ENCODE results near the gene ACSM3.
"Not testable (repeated sequence)": the region's sequence is repeated elsewhere in the genome, so short reads cannot be mapped to it uniquely, and the experiment has no call there.

ACSM3 gene

GRCh38 chr16:20755799-20756198, 8.0 kb upstream of the ACSM3 start:
- not testable (repeated sequence) for DNase-seq (ENCODE audit: low read depth in 4 of 4, low spot score in 1 of 4)

- no peak for DNase-seq (ENCODE audit: low read depth in 4 of 4, low spot score in 1 of 4)
Observed at GRCh38 chr16:20760346-20760745, 3.5 kb upstream of the ACSM3 start.

- DNase-seq (ENCODE audit: low read depth in 4 of 4, low spot score in 1 of 4) = no peak
Observed at GRCh38 chr16:20761175-20761574, 2.6 kb upstream of the ACSM3 start.

- no peak for DNase-seq (ENCODE audit: low read depth in 4 of 4, low spot score in 1 of 4)
Observed at GRCh38 chr16:20762404-20763123, 1.2 kb upstream of the ACSM3 start.

- DNase-seq (ENCODE audit: low read depth in 4 of 4, low spot score in 1 of 4) = not testable (repeated sequence)
Observed at GRCh38 chr16:20764448-20764847, 634 bp downstream of the ACSM3 start.

GRCh38 chr16:20765732-20766131, 1.9 kb downstream of the ACSM3 start:
- no peak for DNase-seq (ENCODE audit: low read depth in 4 of 4, low spot score in 1 of 4)

- DNase-seq (ENCODE audit: low read depth in 4 of 4, low spot score in 1 of 4) = no peak
Observed at GRCh38 chr16:20766294-20766693, 2.5 kb downstream of the ACSM3 start.

GRCh38 chr16:20767577-20767976, 3.8 kb downstream of the ACSM3 start:
- no peak for DNase-seq (ENCODE audit: low read depth in 4 of 4, low spot score in 1 of 4)

GRCh38 chr16:20768121-20768520, 4.3 kb downstream of the ACSM3 start:
- DNase-seq (ENCODE audit: low read depth in 4 of 4, low spot score in 1 of 4) = no peak

GRCh38 chr16:20768818-20769217, 5.0 kb downstream of the ACSM3 start:
- no peak for DNase-seq (ENCODE audit: low read depth in 4 of 4, low spot score in 1 of 4)

GRCh38 chr16:20773679-20774078, 9.9 kb downstream of the ACSM3 start:
- DNase-seq (ENCODE audit: low read depth in 4 of 4, low spot score in 1 of 4) = no peak

GRCh38 chr16:20774703-20775362, 11.0 kb downstream of the ACSM3 start:
- peak in 3 of 4 experiments; percentile 18 to 43 (median 25) for DNase-seq (ENCODE audit: low read depth in 4 of 4, low spot score in 1 of 4)

GRCh38 chr16:20781697-20782096, 17.9 kb downstream of the ACSM3 start:
- DNase-seq (ENCODE audit: low read depth in 4 of 4, low spot score in 1 of 4) = no peak

- DNase-seq (ENCODE audit: low read depth in 4 of 4, low spot score in 1 of 4) = no peak
Observed at GRCh38 chr16:20782470-20782869, 18.7 kb downstream of the ACSM3 start.

GRCh38 chr16:20784204-20784603, 20.4 kb downstream of the ACSM3 start:
- DNase-seq (ENCODE audit: low read depth in 4 of 4, low spot score in 1 of 4) = no peak

GRCh38 chr16:20789130-20789529, 25.3 kb downstream of the ACSM3 start:
- no peak for DNase-seq (ENCODE audit: low read depth in 4 of 4, low spot score in 1 of 4)

GRCh38 chr16:20791923-20792612, 28.3 kb downstream of the ACSM3 start:
- no peak for DNase-seq (ENCODE audit: low read depth in 4 of 4, low spot score in 1 of 4)

- DNase-seq (ENCODE audit: low read depth in 4 of 4, low spot score in 1 of 4) = no peak
Observed at GRCh38 chr16:20798364-20798763, 34.5 kb downstream of the ACSM3 start.

GRCh38 chr16:20799599-20799998, 35.8 kb downstream of the ACSM3 start:
- DNase-seq (ENCODE audit: low read depth in 4 of 4, low spot score in 1 of 4) = no peak

GRCh38 chr16:20801278-20801677, 37.5 kb downstream of the ACSM3 start:
- DNase-seq (ENCODE audit: low read depth in 4 of 4, low spot score in 1 of 4) = no peak

- no peak for DNase-seq (ENCODE audit: low read depth in 4 of 4, low spot score in 1 of 4)
Observed at GRCh38 chr16:20803192-20803560, 39.4 kb downstream of the ACSM3 start.

GRCh38 chr16:20803561-20804214, 39.9 kb downstream of the ACSM3 start:
- no peak for DNase-seq (ENCODE audit: low read depth in 4 of 4, low spot score in 1 of 4)
